A673 (cell line): ENCODE measurements around the gene SERINC2.

Experiments used
- EZH2 ChIP-seq: fragments of 200-600 bp; sonication (generic); IDR thresholded peaks from 2 replicates; pipeline ENCODE4 v1.6.1; 2017; ENCODE audit warnings: borderline replicate concordance, low read depth, mild to moderate bottlenecking, mixed read lengths, antibody characterized with exemption, low read length; ENCODE audit not compliant: poor library complexity, severe bottlenecking
- TF ChIP-seq, protein P1 (sequence below): fragments of 300-800, 200-600 bp; sonication (generic); conservative IDR thresholded peaks from 2 replicates; pipeline ENCODE4 v1.5.1; 2017; ENCODE audit warnings: low read depth, mild to moderate bottlenecking, antibody characterized with exemption, low read length, moderate library complexity, mixed read lengths

DNA sequence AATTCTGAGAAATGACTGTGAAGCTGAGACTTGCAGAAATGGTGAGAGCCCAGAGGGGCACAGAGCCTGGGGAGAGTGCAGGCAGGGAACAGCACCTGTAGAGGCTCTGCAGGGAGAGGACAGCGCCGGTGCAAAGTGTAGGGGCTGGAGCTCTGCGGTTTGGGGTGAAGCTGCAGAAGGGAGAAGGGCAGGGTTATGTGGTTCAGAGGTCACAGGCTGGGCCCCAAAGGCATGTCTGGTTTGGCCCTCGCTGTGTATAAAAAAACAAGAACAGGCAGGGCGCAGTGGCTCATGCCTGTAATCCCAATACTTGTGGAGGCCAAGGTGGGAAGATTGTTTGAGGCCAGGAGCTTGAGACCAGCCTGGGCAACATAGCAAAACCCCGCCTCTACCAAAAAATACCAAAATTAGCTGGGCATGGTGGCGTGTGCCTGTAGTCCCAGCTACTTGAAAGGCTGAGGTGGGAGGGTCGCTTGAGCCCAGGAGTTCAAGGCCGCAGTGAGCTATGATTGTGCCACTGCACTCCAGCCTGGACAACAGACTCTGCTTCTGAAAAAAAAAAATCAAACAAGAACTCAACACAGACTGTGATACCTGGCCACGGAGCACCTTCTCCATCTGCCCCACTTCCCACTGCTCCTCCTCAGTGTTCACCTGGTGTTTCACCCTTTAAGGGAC lies 29.1 kb downstream of the SERINC2 start:
- TF ChIP-seq, protein P1, sequence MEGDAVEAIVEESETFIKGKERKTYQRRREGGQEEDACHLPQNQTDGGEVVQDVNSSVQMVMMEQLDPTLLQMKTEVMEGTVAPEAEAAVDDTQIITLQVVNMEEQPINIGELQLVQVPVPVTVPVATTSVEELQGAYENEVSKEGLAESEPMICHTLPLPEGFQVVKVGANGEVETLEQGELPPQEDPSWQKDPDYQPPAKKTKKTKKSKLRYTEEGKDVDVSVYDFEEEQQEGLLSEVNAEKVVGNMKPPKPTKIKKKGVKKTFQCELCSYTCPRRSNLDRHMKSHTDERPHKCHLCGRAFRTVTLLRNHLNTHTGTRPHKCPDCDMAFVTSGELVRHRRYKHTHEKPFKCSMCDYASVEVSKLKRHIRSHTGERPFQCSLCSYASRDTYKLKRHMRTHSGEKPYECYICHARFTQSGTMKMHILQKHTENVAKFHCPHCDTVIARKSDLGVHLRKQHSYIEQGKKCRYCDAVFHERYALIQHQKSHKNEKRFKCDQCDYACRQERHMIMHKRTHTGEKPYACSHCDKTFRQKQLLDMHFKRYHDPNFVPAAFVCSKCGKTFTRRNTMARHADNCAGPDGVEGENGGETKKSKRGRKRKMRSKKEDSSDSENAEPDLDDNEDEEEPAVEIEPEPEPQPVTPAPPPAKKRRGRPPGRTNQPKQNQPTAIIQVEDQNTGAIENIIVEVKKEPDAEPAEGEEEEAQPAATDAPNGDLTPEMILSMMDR, result no peak
- no peak for TF ChIP-seq EZH2
